SK-N-SH (cell line): ENCODE data around the gene GLCCI1. TPM values are rescaled to one million over a fixed set of nuclear protein-coding genes. Genes with fewer than 3 reads are reported as not detected.
A peak's percentile ranks its signal among the peaks of the same experiment; 100 is the strongest.

Experiments
- CTCF ChIA-PET: fragments of 300-600, 350-600 bp; formaldehyde crosslinking; extraction: SDS; loops from one replicate; lab custom pipeline; 2021; lab: Yijun Ruan, JAX
- POLR2A ChIA-PET: fragments of 350-600 bp; sonication (Branson Sonifier 250); formaldehyde crosslinking; extraction: SDS; loops from one replicate; lab custom pipeline; 2020; ENCODE audit warnings: antibody characterized with exemption, inconsistent platforms; lab: Yijun Ruan, JAX
- DNase-seq: peaks from one replicate; pipeline ENCODE4 v3.0.0; 2012
- H2AFZ ChIP-seq: fragments of 200-600 bp; sonication (generic); 2 replicates; pipeline ENCODE4 v1.8.1; 2016; ENCODE audit warnings: antibody characterized with exemption, mild to moderate bottlenecking, low read depth
- H3F3A ChIP-seq: fragments of 200-600 bp; sonication (generic); replicated peaks from 2 replicates; pipeline ENCODE3; 2016; ENCODE audit warnings: antibody characterized with exemption, mild to moderate bottlenecking; ENCODE audit not compliant: insufficient read depth
- H3K27ac ChIP-seq, 2 experiments: fragments of 200-500 bp in 1 of 2; fragments of 200-600 bp in 1 of 2; sonication (Bioruptor generic) in 1 of 2; sonication (generic), shearing (Covaris generic) in 1 of 2; 2 replicates each; pipeline versions ENCODE4 v1.5.1 to v1.6.1; 2014 to 2016; ENCODE audit warnings: low read depth in 2 of 2, inconsistent platforms in 1 of 2, low read length in 1 of 2, mild to moderate bottlenecking in 1 of 2, mixed read lengths in 1 of 2
- H3K27me3 ChIP-seq: fragments of 200-600 bp; sonication (generic), shearing (Covaris generic); 2 replicates; pipeline ENCODE4 v1.6.1; 2016; ENCODE audit warnings: mixed run types; ENCODE audit not compliant: insufficient read depth
- H3K36me3 ChIP-seq, 2 experiments: fragments of 200-500 bp in 1 of 2; fragments of 200-600 bp in 1 of 2; sonication (Bioruptor generic) in 1 of 2; sonication (generic) in 1 of 2; replicated peaks in 1 of 2; 2 replicates each; pipeline versions ENCODE3 to v1.5.1; 2014 to 2016; ENCODE audit warnings: low read length in 1 of 2, mild to moderate bottlenecking in 1 of 2; ENCODE audit not compliant: insufficient read depth in 2 of 2, control insufficient read depth in 1 of 2
- H3K4me1 ChIP-seq, 2 experiments: fragments of 200-500 bp in 1 of 2; fragments of 200-600 bp in 1 of 2; sonication (Bioruptor generic) in 1 of 2; sonication (generic), shearing (Covaris generic) in 1 of 2; 2 replicates each; pipeline versions ENCODE4 v1.5.1 to v1.6.1; 2014 to 2016; ENCODE audit warnings: low read depth in 1 of 2, low read length in 1 of 2, mixed run types in 1 of 2; ENCODE audit not compliant: insufficient read depth in 2 of 2, control insufficient read depth in 1 of 2
- H3K4me2 ChIP-seq: fragments of 200-600 bp; sonication (generic), shearing (Covaris generic); 2 replicates; pipeline ENCODE4 v1.6.1; 2017; ENCODE audit warnings: mixed run types
- H3K4me3 ChIP-seq, 2 experiments: fragments of 200-500 bp in 1 of 2; fragments of 200-600 bp in 1 of 2; sonication (Bioruptor generic) in 1 of 2; sonication (generic), shearing (Covaris generic) in 1 of 2; 2 replicates each; pipeline versions ENCODE4 v1.5.1 to v1.8.1; 2014 to 2016; ENCODE audit warnings: low read depth in 2 of 2, inconsistent platforms in 1 of 2, low read length in 1 of 2, mild to moderate bottlenecking in 1 of 2, mixed read lengths in 1 of 2, moderate library complexity in 1 of 2
- H3K79me2 ChIP-seq: fragments of 200-600 bp; sonication (generic); 2 replicates; pipeline ENCODE4 v1.8.1; 2017; ENCODE audit warnings: mild to moderate bottlenecking; ENCODE audit not compliant: insufficient read depth
- H3K9ac ChIP-seq: fragments of 200-600 bp; sonication (generic); 2 replicates; pipeline ENCODE4 v1.6.1; 2017; ENCODE audit warnings: mixed run types
- H3K9me2 ChIP-seq: fragments of 200-600 bp; sonication (generic); 2 replicates; pipeline ENCODE4 v1.6.1; 2017; ENCODE audit warnings: mixed run types
- H3K9me3 ChIP-seq: fragments of 200-600 bp; sonication (generic); 2 replicates; pipeline ENCODE4 v1.6.1; 2017; ENCODE audit warnings: mixed run types, mild to moderate bottlenecking, moderate library complexity
- H4K20me1 ChIP-seq: fragments of 200-600 bp; sonication (generic); 2 replicates; pipeline ENCODE4 v1.6.1; 2017; ENCODE audit warnings: mild to moderate bottlenecking, mixed run types; ENCODE audit not compliant: insufficient read depth
- ELF1 ChIP-seq: IDR thresholded peaks from 2 replicates; pipeline ENCODE4 v1.4.0; 2012
- EP300 ChIP-seq, 2 experiments: IDR thresholded peaks; 2 replicates each; pipeline versions ENCODE4 v1.4.0 to v1.6.1; 2012; ENCODE audit warnings: borderline replicate concordance in 1 of 2, low read depth in 1 of 2, low read length in 1 of 2
- FOSL2 ChIP-seq: IDR thresholded peaks from 2 replicates; pipeline ENCODE4 v1.4.0; 2012; ENCODE audit warnings: low read depth, mild to moderate bottlenecking, moderate library complexity, borderline replicate concordance
- GABPA ChIP-seq: IDR thresholded peaks from 2 replicates; pipeline ENCODE4 v1.4.0; 2012; ENCODE audit warnings: low read depth, mild to moderate bottlenecking
- GATA2 ChIP-seq: sonication (generic); formaldehyde crosslinking; IDR thresholded peaks from 2 replicates; pipeline ENCODE4 v1.5.0; 2020; ENCODE audit warnings: mild to moderate bottlenecking, missing genetic modification reagents
- JUND ChIP-seq: IDR thresholded peaks from 2 replicates; pipeline ENCODE4 v1.4.0; 2012
- POLR2AphosphoS5 ChIP-seq: IDR thresholded peaks from 2 replicates; pipeline ENCODE4 v1.6.1; 2012; ENCODE audit warnings: low read depth, low read length
- RCOR1 ChIP-seq: fragments of 150-350 bp; IDR thresholded peaks from 2 replicates; pipeline ENCODE4 v1.6.1; 2017; ENCODE audit warnings: antibody characterized with exemption, low read length
- TAF1 ChIP-seq: IDR thresholded peaks from 2 replicates; pipeline ENCODE4 v1.6.1; 2012; ENCODE audit warnings: low read depth, mild to moderate bottlenecking, low read length, moderate library complexity, borderline replicate concordance
- TCF12 ChIP-seq: IDR thresholded peaks from 2 replicates; pipeline ENCODE4 v1.4.0; 2012
- WGBS: methylation state at CpG from one replicate; pipeline ENCODE4 v1.1.6; 2017; ENCODE audit warnings: low lambda C conversion rate; 5-methylcytosine and 5-hydroxymethylcytosine counted together
- polyA plus RNA-seq, 3 experiments: library from polyadenylated mRNA; depleted of rRNA; stranded (reverse); fragments of >200 nt; gene quantifications; 2 replicates each; pipeline ENCODE4 v1.2.3, GENCODE V29; 2012
- TF ChIP-seq, protein P1 (sequence below): IDR thresholded peaks from 2 replicates; pipeline ENCODE4 v1.4.0; 2012; ENCODE audit warnings: low read depth, borderline replicate concordance
- TF ChIP-seq, protein P2 (sequence below): fragments of 200-600 bp; sonication (generic); IDR thresholded peaks from 2 replicates; pipeline ENCODE4 v1.6.1; 2017; ENCODE audit warnings: antibody characterized with exemption, mild to moderate bottlenecking, moderate library complexity

The GLCCI1 gene
- polyA plus RNA-seq, 1 of the 3 experiments (the other 2 are of a cell fraction): 5.5 TPM

DNA sequence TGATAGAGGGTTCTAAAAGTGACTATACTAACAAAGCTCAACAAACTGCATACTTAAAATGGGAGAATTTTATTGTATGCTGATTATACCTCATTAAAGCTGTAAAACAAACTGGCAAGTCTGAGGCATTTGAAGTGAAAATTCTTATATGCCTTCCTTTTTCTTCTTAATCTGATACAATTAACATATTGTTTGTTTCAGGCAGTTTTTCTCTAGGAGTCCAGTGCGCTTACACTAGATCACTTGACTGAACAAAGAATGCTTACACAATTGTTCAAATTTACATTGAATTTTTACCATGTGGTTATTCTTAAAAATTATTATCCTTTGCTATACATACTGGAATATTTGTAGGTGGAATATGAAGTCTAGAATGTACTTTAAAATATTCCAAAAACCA, 89.0 kb downstream of the GLCCI1 start:
- Histone ChIP-seq H3K4me3 (no peak overlapping the region), H4K20me1 (no peaks in the 10 kb centered on the region), H3K9me2 (peaks cover 4% of the 10 kb centered on the region; the same call in 1 of the 2 replicates), H3K79me2 (no peaks in the 10 kb centered on the region), H3K9ac (no peak overlapping the region), H3K27ac (peak overlapping the region in 1 of 2 experiments; percentile 70; a peak in 2 of 4 replicates), H3K27me3 (no peaks in the 10 kb centered on the region), H3K9me3 (no peaks in the 10 kb centered on the region), H2AFZ (no peak overlapping the region), H3K36me3 (peaks cover 33 to 43% of the 10 kb centered on the region in 2 experiments), H3K4me2 (no peak overlapping the region), H3K4me1 (peaks cover 0 to 3% of the 10 kb centered on the region in 2 experiments; a peak in 2 of 4 replicates), H3F3A (peaks cover 5% of the 10 kb centered on the region)
- ChIA-PET POLR2A (no interaction called here), CTCF (interaction anchor here (1.1 kb wide), 1 partner anchor 8 kb away, joined by 5 read pairs; no protein-coding TSS in a partner anchor)
- WGBS: 100% methylated on average over 1 of the region's 1 CpG
- no peak for DNase-seq
- TF ChIP-seq, protein P1, sequence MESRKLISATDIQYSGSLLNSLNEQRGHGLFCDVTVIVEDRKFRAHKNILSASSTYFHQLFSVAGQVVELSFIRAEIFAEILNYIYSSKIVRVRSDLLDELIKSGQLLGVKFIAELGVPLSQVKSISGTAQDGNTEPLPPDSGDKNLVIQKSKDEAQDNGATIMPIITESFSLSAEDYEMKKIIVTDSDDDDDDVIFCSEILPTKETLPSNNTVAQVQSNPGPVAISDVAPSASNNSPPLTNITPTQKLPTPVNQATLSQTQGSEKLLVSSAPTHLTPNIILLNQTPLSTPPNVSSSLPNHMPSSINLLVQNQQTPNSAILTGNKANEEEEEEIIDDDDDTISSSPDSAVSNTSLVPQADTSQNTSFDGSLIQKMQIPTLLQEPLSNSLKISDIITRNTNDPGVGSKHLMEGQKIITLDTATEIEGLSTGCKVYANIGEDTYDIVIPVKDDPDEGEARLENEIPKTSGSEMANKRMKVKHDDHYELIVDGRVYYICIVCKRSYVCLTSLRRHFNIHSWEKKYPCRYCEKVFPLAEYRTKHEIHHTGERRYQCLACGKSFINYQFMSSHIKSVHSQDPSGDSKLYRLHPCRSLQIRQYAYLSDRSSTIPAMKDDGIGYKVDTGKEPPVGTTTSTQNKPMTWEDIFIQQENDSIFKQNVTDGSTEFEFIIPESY: no peak
- TF ChIP-seq POLR2AphosphoS5: no peak
- TF ChIP-seq FOSL2: no peak
- TF ChIP-seq, protein P2, sequence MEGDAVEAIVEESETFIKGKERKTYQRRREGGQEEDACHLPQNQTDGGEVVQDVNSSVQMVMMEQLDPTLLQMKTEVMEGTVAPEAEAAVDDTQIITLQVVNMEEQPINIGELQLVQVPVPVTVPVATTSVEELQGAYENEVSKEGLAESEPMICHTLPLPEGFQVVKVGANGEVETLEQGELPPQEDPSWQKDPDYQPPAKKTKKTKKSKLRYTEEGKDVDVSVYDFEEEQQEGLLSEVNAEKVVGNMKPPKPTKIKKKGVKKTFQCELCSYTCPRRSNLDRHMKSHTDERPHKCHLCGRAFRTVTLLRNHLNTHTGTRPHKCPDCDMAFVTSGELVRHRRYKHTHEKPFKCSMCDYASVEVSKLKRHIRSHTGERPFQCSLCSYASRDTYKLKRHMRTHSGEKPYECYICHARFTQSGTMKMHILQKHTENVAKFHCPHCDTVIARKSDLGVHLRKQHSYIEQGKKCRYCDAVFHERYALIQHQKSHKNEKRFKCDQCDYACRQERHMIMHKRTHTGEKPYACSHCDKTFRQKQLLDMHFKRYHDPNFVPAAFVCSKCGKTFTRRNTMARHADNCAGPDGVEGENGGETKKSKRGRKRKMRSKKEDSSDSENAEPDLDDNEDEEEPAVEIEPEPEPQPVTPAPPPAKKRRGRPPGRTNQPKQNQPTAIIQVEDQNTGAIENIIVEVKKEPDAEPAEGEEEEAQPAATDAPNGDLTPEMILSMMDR: no peak
- TF ChIP-seq EP300 (IDR thresholded peaks at IDR 0.05; ENCODE audit: borderline replicate concordance in 1 of 2, low read depth in 1 of 2, low read length in 1 of 2): no peak
- TF ChIP-seq GABPA: no peak
- no peak for TF ChIP-seq TCF12
- TF ChIP-seq JUND: no peak
- no peak for TF ChIP-seq ELF1

DNA sequence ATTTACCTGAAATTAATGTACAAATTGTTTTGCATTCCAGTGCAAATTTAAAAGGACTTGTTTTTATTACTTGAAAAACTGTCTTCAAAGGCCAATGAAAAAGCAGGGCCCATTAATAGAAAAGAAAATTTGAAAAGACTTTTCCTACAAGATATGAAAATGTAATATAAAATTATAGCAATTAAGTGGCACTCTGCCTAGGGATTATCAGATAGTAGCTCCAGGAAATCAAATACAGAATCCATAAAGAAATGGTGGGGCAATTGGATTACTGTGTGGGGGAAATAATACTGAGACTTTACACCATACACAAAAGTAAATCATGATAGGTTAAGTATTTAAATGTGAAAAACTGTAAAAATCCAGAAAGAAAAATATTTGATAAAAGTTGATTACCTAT, 89.7 kb downstream of the GLCCI1 start:
- no peaks in the 10 kb centered on the region for H4K20me1 ChIP-seq
- H3K4me2 ChIP-seq: no peak overlapping the region
- H3K27me3 ChIP-seq: no peaks in the 10 kb centered on the region
- H3K27ac ChIP-seq: peak overlapping the region in 1 of 2 experiments; percentile 70; a peak in 1 of 4 replicates
- TF ChIP-seq TAF1: no peak
- TF ChIP-seq RCOR1: peak; percentile 30; the same call in 1 of the 2 replicates
- TF ChIP-seq GATA2 (CRISPR knock-in tag): peak; percentile 63
- TF ChIP-seq EP300 (IDR thresholded peaks at IDR 0.05; ENCODE audit: borderline replicate concordance in 1 of 2, low read depth in 1 of 2, low read length in 1 of 2): peak in 1 of 2 experiments; percentile 58; a peak in 1 of 4 replicates
- CTCF ChIA-PET: interaction anchor here (1.1 kb wide), 1 partner anchor 8 kb away, joined by 5 read pairs; no protein-coding TSS in a partner anchor
- peak; percentile 54 for DNase-seq
- H3K36me3 ChIP-seq: peaks cover 33 to 43% of the 10 kb centered on the region in 2 experiments
- H3K9me2 ChIP-seq: peaks cover 4% of the 10 kb centered on the region; the same call in 1 of the 2 replicates
- H3K4me3 ChIP-seq: no peak overlapping the region
- peaks cover 5% of the 10 kb centered on the region for H3F3A ChIP-seq
- H3K79me2 ChIP-seq: no peaks in the 10 kb centered on the region
- H3K9me3 ChIP-seq: no peaks in the 10 kb centered on the region
- H2AFZ ChIP-seq: no peak overlapping the region
- peaks cover 0 to 3% of the 10 kb centered on the region in 2 experiments; a peak in 2 of 4 replicates for H3K4me1 ChIP-seq
- H3K9ac ChIP-seq: no peak overlapping the region
- POLR2A ChIA-PET: no interaction called here
